Small intestine (tissue), 7 donors: Measurements from ENCODE around the gene STAG1. TPM values are rescaled to one million over a fixed set of nuclear protein-coding genes. Genes with fewer than 3 reads are reported as not detected.
A peak's percentile ranks its signal among the peaks of the same experiment; 100 is the strongest.
"Not testable (repeated sequence)": the region's sequence is repeated elsewhere in the genome, so short reads cannot be mapped to it uniquely, and the experiment has no call there.

ENCODE experiments used
- DNase-seq, 2 donors: peaks; one replicate each; pipeline versions ENCODE4 v3.0.0 to v3.0.0-alpha.2; 2013
- FAIRE-seq: peaks from 2 replicates; lab custom pipeline; 2012; peaks lifted over from hg19 to GRCh38; lab: Jason Lieb, UNC
- H3K27ac ChIP-seq, 3 donors: one replicate each; pipeline ENCODE4 v1.5.1; 2013; ENCODE audit warnings: low read length in 2 of 3, mild to moderate bottlenecking in 2 of 3, control low read depth in 1 of 3, inconsistent platforms in 1 of 3, low read depth in 1 of 3, moderate library complexity in 1 of 3
- H3K27me3 ChIP-seq, 3 donors: one replicate each; pipeline ENCODE4 v1.6.1; 2013; ENCODE audit warnings: low read length in 3 of 3, inconsistent platforms in 1 of 3; ENCODE audit not compliant: control insufficient read depth in 3 of 3, insufficient read depth in 3 of 3
- H3K36me3 ChIP-seq, 3 donors: one replicate each; pipeline ENCODE4 v1.6.1; 2013; ENCODE audit warnings: low read length in 3 of 3, inconsistent platforms in 1 of 3, low read depth in 1 of 3, mild to moderate bottlenecking in 1 of 3, moderate library complexity in 1 of 3; ENCODE audit not compliant: control insufficient read depth in 3 of 3, insufficient read depth in 2 of 3
- H3K4me1 ChIP-seq, 3 donors: one replicate each; pipeline ENCODE4 v1.6.1; 2013; ENCODE audit warnings: low read length in 2 of 3, inconsistent platforms in 1 of 3, low read depth in 1 of 3, mild to moderate bottlenecking in 1 of 3, moderate library complexity in 1 of 3; ENCODE audit not compliant: control insufficient read depth in 3 of 3, insufficient read depth in 2 of 3
- H3K4me3 ChIP-seq, 3 donors: one replicate each; pipeline ENCODE4 v1.5.1; 2013; ENCODE audit warnings: low read length in 3 of 3, control low read depth in 1 of 3, inconsistent platforms in 1 of 3, low read depth in 1 of 3, mild to moderate bottlenecking in 1 of 3, moderate library complexity in 1 of 3
- H3K9me3 ChIP-seq, 2 donors: one replicate each; pipeline ENCODE4 v1.6.1; 2013; ENCODE audit warnings: low read depth in 1 of 2, low read length in 1 of 2; ENCODE audit not compliant: control insufficient read depth in 2 of 2, insufficient read depth in 1 of 2
- WGBS, 3 donors: extraction: QIAGEN DNeasy Blood & Tissue Kit; methylation state at CpG; one replicate each; pipeline ENCODE4 v1.1.7; 2013; 5-methylcytosine and 5-hydroxymethylcytosine counted together
- polyA plus RNA-seq, 4 donors: library from polyadenylated mRNA; stranded (reverse) in 3 of 4; unstranded in 1 of 4; fragments of 200-250 nt in 3 of 4; fragments of 120-200 nt in 1 of 4; gene quantifications; one replicate each; pipeline versions ENCODE4 v1.2.1 to v1.2.3, GENCODE V29; 2013
- donor health status: healthy with polysubstance abuse.
- donor health status: control.
- donor health status: control.
- donor health status: Bipolar disorder and iron deficiency.
- donor health status: healthy.

Gene STAG1
- polyA plus RNA-seq, 4 donors: 10.0 to 29.9 (median 11.4) TPM

DNA sequence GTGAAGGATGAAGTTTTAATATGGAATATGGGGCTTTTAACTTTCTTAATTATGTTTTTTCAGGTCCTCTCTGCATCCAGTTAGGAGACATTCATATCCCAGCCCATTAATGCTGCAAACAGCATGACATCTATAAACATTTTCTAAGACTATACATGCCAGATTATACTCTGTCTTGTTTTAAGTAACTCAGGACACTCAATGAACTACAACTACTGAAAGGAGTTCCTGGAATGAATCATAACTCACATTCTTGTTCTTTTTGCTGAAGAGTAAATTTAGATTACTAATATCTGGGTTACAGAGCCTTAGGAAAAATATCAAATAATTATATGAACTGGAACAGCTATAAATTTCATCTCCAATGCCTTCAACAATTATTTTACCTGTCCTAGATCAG is 167.4 kb downstream of the STAG1 start:
- Histone ChIP-seq H3K36me3 (peaks cover 0 to 29% (median 5%) of the 10 kb centered on the region in 3 donors), H3K4me1 (no peaks in the 10 kb centered on the region), H3K4me3 (no peak overlapping the region), H3K27me3 (no peaks in the 10 kb centered on the region), H3K27ac (no peak overlapping the region), H3K9me3 (no peaks in the 10 kb centered on the region)
- no peak for DNase-seq
- no peak for FAIRE-seq

DNA sequence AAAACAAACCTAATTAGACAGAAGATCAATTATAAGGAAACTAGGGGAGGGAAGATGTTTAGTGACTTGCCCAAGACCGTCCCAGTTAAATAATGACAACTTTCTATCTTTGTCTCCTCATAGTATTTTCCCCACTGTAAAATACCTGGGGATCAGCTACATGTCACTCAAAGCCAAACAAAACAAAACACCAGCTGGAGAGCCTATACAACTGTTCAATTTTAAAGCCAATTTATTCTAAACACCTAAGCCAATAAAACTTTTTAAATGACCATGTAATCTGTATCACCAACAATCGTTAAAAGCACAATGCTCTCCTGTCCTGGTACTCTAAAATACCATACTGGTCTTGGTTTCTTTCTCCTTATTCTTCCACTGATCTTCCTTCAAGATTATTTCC is 168.4 kb downstream of the STAG1 start:
- H3K27me3 ChIP-seq: no peaks in the 10 kb centered on the region
- H3K27ac ChIP-seq: no peak overlapping the region
- no peak overlapping the region for H3K4me3 ChIP-seq
- FAIRE-seq: no peak
- H3K36me3 ChIP-seq: peaks cover 0 to 23% (median 5%) of the 10 kb centered on the region in 3 donors
- no peak for DNase-seq
- H3K4me1 ChIP-seq: no peaks in the 10 kb centered on the region
- no peaks in the 10 kb centered on the region for H3K9me3 ChIP-seq
- 56 to 79% (median 68%) methylated on average over 2 of the region's 2 CpGs for WGBS, 3 donors

DNA sequence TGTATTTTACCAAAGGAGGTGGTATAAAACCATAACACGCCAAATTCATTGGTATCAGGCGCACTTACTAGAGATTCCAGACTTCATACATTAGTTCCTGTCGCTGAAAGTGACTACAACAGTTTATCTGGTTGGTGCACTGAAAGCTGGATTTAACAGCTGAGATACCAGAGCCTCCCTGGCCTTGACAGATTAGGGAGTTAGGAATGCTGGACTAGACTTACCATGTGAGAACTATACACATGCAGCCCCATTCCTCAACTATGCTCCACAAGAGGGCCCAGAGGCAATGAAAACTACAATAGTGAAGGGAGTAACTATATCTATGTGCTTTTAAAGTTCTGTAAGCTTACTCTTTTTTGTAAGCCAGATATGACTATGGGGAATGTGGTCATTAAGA is 174.4 kb downstream of the STAG1 start:
- DNase-seq (no peak), FAIRE-seq (no peak)
- Histone ChIP-seq H3K27ac (no peak overlapping the region), H3K9me3 (peaks cover 0 to 5% of the 10 kb centered on the region in 2 donors), H3K4me1 (no peaks in the 10 kb centered on the region), H3K4me3 (no peak overlapping the region), H3K36me3 (peaks cover 0 to 14% (median 3%) of the 10 kb centered on the region in 3 donors), H3K27me3 (no peaks in the 10 kb centered on the region)
- 93 to 98% (median 98%) methylated on average over 3 of the region's 3 CpGs for WGBS, 3 donors

DNA sequence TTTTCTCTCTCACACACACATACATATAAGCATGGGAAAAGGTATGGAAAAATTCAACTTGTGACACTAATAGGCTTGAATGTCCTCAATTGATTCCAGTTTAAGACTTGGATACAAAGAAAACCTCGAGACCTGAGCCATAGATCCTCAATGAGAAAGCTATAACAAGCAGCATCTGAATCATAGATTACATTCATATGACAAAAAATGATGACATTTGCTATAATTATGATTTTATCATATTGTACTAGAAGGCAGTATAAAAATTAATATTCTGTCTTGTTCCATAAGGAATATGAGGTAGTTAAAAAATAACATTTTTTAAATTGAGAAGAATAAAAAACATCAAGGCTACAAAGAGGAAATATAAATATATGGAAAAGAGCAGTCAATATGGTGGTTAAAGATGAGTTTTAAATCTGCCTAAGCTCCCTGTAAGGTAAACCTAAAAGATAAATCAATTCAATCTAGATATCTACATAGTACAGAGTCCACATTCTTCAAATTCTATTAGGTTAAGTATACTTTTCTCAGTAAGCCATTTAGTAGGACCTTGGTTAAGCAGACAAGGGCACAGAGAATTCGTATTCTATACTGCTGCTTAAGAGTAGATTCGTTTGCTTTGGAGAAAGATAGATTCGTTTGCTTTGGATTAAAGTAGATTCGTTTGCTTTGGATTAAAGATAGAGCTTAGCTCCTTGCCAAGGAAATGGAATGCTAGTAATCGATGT is 175.7 kb downstream of the STAG1 start:
- Histone ChIP-seq H3K4me3 (no peak overlapping the region), H3K9me3 (peaks cover 0 to 9% of the 10 kb centered on the region in 2 donors), H3K36me3 (peaks cover 0 to 16% (median 0%) of the 10 kb centered on the region in 3 donors), H3K27me3 (no peaks in the 10 kb centered on the region), H3K4me1 (no peaks in the 10 kb centered on the region), H3K27ac (no peak overlapping the region)
- DNase-seq (peak; percentile 13 to 15), FAIRE-seq (no peak)
- WGBS, 3 donors: 27 to 66% (median 51%) methylated on average over 6 of the region's 6 CpGs

DNA sequence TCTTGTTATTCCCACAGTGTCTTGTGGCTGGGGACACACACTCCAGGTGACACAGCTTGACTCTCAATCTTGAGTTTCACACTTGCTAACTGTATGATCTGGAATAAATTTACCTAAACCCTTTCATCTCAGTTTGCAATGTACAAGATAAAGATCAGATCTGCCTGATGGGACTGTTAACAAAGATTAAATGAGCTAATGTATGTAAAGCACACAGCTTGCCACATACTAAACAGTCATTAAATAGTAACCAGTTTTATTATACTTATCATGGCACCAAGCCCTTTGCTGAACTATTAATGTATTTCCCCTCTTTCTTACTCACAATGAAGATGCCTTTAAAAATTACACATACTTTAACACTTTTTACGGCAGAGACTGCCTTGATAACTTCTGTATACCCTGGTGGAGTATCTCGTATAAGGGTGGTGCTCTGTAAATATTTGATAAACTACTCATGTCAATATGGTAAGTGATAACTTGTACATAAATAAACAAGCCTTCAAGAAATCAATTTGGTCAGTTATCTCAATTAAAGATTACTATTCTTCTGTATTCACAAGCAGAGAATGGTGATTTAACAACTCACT is 184.5 kb downstream of the STAG1 start:
- H3K36me3 ChIP-seq: peaks cover 0 to 6% (median 2%) of the 10 kb centered on the region in 3 donors
- H3K27ac ChIP-seq: no peak overlapping the region
- FAIRE-seq: no peak
- no peak overlapping the region for H3K4me3 ChIP-seq
- WGBS, 3 donors: 27 to 65% (median 38%) methylated on average over 2 of the region's 2 CpGs
- peaks cover 0 to 3% of the 10 kb centered on the region in 2 donors for H3K9me3 ChIP-seq
- no peaks in the 10 kb centered on the region for H3K4me1 ChIP-seq
- H3K27me3 ChIP-seq: no peaks in the 10 kb centered on the region
- DNase-seq: peak in 1 of 2 donors; percentile 5

DNA sequence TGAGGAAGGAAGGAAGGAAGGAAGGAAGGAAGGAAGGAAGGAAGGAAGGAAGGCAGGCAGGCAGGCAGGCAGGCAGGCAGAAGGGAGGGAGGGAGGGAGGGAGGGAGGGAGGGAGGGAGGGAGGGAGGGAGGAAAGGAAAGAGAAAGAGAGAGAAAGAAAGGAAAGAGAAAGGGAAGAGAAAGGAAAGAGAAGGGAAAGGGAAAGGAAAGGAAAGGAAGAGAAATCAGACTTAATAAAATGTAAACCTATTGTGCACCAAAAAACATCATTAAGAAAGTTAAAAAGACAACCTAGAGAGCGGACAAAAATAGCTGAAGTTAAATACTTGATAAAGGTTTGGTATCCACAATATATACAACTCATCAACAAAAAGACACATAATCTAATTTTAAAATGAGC is 187.2 kb downstream of the STAG1 start:
- DNase-seq, H3K27ac ChIP-seq, H3K4me3 ChIP-seq, FAIRE-seq, H3K27me3 ChIP-seq, H3K9me3 ChIP-seq, H3K36me3 ChIP-seq, H3K4me1 ChIP-seq: not testable (repeated sequence)
- 96 to 100% (median 100%) methylated on average over 1 of the region's 1 CpG for WGBS, 3 donors

DNA sequence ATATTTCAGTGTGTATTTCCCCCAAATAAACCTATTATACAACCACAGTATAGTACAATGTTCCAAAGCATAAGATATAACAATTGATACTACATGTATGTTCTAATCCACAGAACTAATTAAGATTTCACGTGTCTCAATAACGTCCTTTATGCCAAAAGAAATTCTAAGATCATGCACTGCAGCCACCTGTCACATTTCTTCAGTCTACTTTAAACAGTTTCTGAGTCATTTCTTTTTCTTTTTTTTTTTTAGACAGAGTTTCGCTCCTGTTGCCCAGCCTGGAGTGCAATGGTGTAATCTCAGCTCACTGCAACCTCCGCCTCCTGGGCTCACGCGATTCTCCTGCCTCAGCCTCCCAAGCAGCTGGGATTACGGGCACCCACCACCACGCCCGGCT is 190.2 kb downstream of the STAG1 start:
- H3K4me3 ChIP-seq: no peak overlapping the region
- no peak for FAIRE-seq
- H3K36me3 ChIP-seq: peaks cover 0 to 2% (median under 1%) of the 10 kb centered on the region in 3 donors

DNA sequence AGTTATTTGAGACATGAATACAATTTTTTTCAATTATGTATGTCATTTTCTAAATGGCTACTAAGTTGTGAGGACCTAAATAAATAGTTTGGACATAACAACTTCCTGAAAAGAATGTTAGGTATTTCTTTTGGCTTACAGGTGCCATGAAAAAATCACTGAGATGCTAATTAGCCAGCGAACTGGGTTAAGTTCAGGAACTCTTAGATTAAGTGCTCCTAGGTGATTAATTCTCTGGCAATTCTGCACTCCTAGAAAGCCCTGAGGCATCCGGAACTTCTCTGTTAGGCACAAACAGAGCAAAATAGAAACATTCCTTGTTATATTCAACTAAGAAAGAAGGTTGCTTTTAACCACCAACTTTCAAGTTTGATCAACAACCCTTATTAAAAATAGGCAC is 192.3 kb downstream of the STAG1 start:
- WGBS, 3 donors: 85 to 93% (median 88%) methylated on average over 2 of the region's 2 CpGs
- no peak for FAIRE-seq
- Histone ChIP-seq H3K4me1 (no peaks in the 10 kb centered on the region), H3K36me3 (peaks cover 0 to 7% (median 0%) of the 10 kb centered on the region in 3 donors), H3K27me3 (no peaks in the 10 kb centered on the region), H3K9me3 (no peaks in the 10 kb centered on the region), H3K4me3 (no peak overlapping the region), H3K27ac (no peak overlapping the region)
- DNase-seq: no peak

More for the DNA sequence above, 190.2 kb downstream of the STAG1 start:
- WGBS, 3 donors: 95 to 97% (median 95%) methylated on average over 9 of the region's 9 CpGs
- DNase-seq: no peak
- no peak overlapping the region for H3K27ac ChIP-seq
- no peaks in the 10 kb centered on the region for H3K27me3 ChIP-seq
- H3K9me3 ChIP-seq: no peaks in the 10 kb centered on the region
- no peaks in the 10 kb centered on the region for H3K4me1 ChIP-seq
